Kidney (tissue), 14 donors: Measurements from ENCODE around the gene ELK3. TPM values are rescaled to one million over a fixed set of nuclear protein-coding genes. Genes with fewer than 3 reads are reported as not detected.
A peak's percentile ranks its signal among the peaks of the same experiment; 100 is the strongest.

Source experiments
- DNase-seq, 5 donors: peaks; one replicate each; pipeline ENCODE4 v3.0.0-alpha.2; 2013 to 2020
- FAIRE-seq: peaks from 2 replicates; lab custom pipeline; 2012; peaks lifted over from hg19 to GRCh38; lab: Jason Lieb, UNC
- H3K27ac ChIP-seq, 2 donors: one replicate each; pipeline ENCODE4 v1.7.0; 2013; ENCODE audit warnings: low read depth in 2 of 2, low read length in 2 of 2, inconsistent platforms in 1 of 2
- H3K27me3 ChIP-seq: one replicate; pipeline ENCODE4 v1.7.1; 2013; ENCODE audit warnings: low read length, inconsistent platforms; ENCODE audit not compliant: control insufficient read depth, insufficient read depth
- H3K36me3 ChIP-seq, 3 donors: one replicate each; pipeline versions ENCODE4 v1.7.0 to v1.7.1; 2013; ENCODE audit warnings: low read length in 3 of 3, control low read depth in 1 of 3, inconsistent platforms in 1 of 3; ENCODE audit not compliant: insufficient read depth in 3 of 3, control insufficient read depth in 2 of 3
- H3K4me1 ChIP-seq, 3 donors: one replicate each; pipeline versions ENCODE4 v1.7.0 to v1.7.1; 2013; ENCODE audit warnings: low read length in 3 of 3, inconsistent platforms in 1 of 3, low read depth in 1 of 3; ENCODE audit not compliant: control insufficient read depth in 2 of 3, insufficient read depth in 2 of 3
- H3K4me3 ChIP-seq, 3 donors: one replicate each; pipeline versions ENCODE4 v1.7.0 to v1.8.1; 2013; ENCODE audit warnings: low read length in 3 of 3, control low read depth in 1 of 3, inconsistent platforms in 1 of 3
- H3K9ac ChIP-seq, 3 donors: one replicate each; pipeline versions ENCODE4 v1.7.0 to v1.7.1; 2013; ENCODE audit warnings: low read length in 3 of 3, control low read depth in 1 of 3, inconsistent platforms in 1 of 3
- H3K9me3 ChIP-seq, 3 donors: one replicate each; pipeline versions ENCODE4 v1.7.0 to v1.7.1; 2013; ENCODE audit warnings: low read length in 3 of 3, control low read depth in 1 of 3, inconsistent platforms in 1 of 3; ENCODE audit not compliant: control insufficient read depth in 2 of 3, insufficient read depth in 1 of 3
- intact Hi-C: fragments of 100-400 bp; cut with DNase I; formaldehyde crosslinking; loops from one replicate; pipeline ENCODE4 v1.11.1; 2022
- polyA plus RNA-seq: library from polyadenylated mRNA; stranded (reverse); fragments of 350-450 nt; fragmentation: Illumina TruSeq; extraction: RNeasy Lipid Tissue Mini Kit (QIAGEN cat#74804); gene quantifications from one replicate; pipeline ENCODE4 v1.2.3, GENCODE V29; 2014; ENCODE audit warnings: low read depth, low replicate concordance; ENCODE audit not compliant: insufficient read depth
- total RNA-seq: library from RNA; stranded (reverse); fragmentation: NEBNext Ultra II Directional; extraction: Animal tissue kit (Norgen Biotek cat#: 25700); gene quantifications from one replicate; pipeline ENCODE4 v1.2.1, GENCODE V29; 2021
- TF ChIP-seq, protein P1 (sequence below): IDR thresholded peaks from 3 replicates; pipeline ENCODE4 v1.5.1; 2012; ENCODE audit warnings: mild to moderate bottlenecking, moderate library complexity, borderline replicate concordance; ENCODE audit not compliant: insufficient read depth; ENCODE audit errors: extremely low read depth
- donor health status: control.
- donor health status: control.
- donor health status: control.
- donor health status: control.
- donor health status: control.
- donor health status: DM: yes; HTN: yes; CAD: no.
- donor health status: Normal renal cell carcinoma (clear cell type).

The ELK3 gene
- total and polyA plus RNA-seq, 2 donors from 2014 or later = 10.5 to 59.5 TPM

DNA sequence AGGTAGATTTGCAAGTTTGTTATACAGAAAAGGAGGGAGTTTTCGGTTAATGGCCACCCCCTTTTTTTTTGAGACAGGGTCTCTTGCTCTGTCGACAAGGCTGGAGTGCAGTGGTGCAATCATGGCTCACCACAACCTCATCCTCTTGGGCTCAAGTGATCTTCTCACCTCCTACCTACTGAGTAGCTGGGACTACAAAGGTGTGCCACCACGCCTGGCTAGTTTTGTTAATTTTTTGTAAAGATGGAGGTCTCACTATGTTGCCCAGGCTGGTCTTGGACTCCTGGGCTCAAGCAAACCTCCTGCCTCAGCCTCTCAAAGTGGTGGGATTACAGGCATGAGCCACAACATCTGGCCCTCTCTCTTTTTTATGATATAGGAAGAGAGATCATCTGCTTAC is 111.5 kb downstream of the ELK3 start:
- DNase-seq = no peak
- intact Hi-C loops = no loop called here
- TF ChIP-seq, protein P1, sequence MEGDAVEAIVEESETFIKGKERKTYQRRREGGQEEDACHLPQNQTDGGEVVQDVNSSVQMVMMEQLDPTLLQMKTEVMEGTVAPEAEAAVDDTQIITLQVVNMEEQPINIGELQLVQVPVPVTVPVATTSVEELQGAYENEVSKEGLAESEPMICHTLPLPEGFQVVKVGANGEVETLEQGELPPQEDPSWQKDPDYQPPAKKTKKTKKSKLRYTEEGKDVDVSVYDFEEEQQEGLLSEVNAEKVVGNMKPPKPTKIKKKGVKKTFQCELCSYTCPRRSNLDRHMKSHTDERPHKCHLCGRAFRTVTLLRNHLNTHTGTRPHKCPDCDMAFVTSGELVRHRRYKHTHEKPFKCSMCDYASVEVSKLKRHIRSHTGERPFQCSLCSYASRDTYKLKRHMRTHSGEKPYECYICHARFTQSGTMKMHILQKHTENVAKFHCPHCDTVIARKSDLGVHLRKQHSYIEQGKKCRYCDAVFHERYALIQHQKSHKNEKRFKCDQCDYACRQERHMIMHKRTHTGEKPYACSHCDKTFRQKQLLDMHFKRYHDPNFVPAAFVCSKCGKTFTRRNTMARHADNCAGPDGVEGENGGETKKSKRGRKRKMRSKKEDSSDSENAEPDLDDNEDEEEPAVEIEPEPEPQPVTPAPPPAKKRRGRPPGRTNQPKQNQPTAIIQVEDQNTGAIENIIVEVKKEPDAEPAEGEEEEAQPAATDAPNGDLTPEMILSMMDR = no peak
- H3K4me3 ChIP-seq = no peak overlapping the region
- H3K9me3 ChIP-seq = no peaks in the 10 kb centered on the region
- H3K9ac ChIP-seq = no peak overlapping the region
- FAIRE-seq = no peak
- no peak overlapping the region for H3K27ac ChIP-seq
- no peaks in the 10 kb centered on the region for H3K36me3 ChIP-seq
- H3K27me3 ChIP-seq = no peaks in the 10 kb centered on the region
- no peaks in the 10 kb centered on the region for H3K4me1 ChIP-seq

DNA sequence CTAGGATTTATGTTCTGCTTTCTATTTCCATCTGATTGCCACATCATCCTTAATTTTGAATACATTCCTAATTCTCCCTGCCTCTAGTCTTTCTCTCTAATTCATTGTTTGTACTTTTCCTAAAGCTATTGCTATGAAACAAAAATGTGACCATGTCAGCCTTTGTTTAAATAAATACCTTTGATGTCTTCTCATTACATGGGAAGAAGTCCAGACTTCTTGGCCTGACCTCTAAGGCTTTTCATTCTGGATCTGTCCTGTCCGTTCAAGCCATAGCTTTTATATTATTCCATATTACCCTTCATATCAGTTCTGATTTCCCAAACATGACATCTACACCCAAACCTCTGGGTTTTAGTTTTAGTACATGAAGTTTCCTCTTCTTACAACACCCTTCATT is 114.7 kb downstream of the ELK3 start:
- TF ChIP-seq, protein P1 = no peak
- H3K4me1 ChIP-seq = no peaks in the 10 kb centered on the region
- no peaks in the 10 kb centered on the region for H3K27me3 ChIP-seq
- H3K9me3 ChIP-seq = no peaks in the 10 kb centered on the region
- no peak overlapping the region for H3K27ac ChIP-seq
- intact Hi-C loops = no loop called here
- no peak overlapping the region for H3K4me3 ChIP-seq
- DNase-seq (no peak), FAIRE-seq (no peak)
- no peaks in the 10 kb centered on the region for H3K36me3 ChIP-seq
- no peak overlapping the region for H3K9ac ChIP-seq

DNA sequence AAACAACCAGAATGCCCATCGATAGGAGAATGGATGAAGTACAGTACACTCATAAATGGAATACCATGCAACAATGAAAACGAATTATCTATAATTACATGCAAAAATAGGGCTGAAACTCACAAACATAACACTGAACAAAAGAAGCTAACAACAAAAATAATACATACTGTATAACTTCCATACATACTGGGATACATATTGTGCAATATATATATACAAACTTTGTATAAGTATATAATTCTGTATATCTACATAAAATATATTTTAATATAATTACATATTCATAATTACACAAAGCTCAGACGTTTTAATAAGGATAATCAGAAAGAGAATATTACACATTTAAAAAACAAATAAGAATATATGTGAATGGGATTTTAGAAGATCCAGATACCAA is 115.9 kb downstream of the ELK3 start:
- no peaks in the 10 kb centered on the region for H3K9me3 ChIP-seq
- DNase-seq (no peak), FAIRE-seq (peak; percentile 78)
- no peaks in the 10 kb centered on the region for H3K27me3 ChIP-seq
- intact Hi-C loops = no loop called here
- no peak overlapping the region for H3K9ac ChIP-seq
- H3K4me3 ChIP-seq = no peak overlapping the region
- H3K36me3 ChIP-seq = no peaks in the 10 kb centered on the region
- TF ChIP-seq, protein P1 = no peak
- no peak overlapping the region for H3K27ac ChIP-seq
- H3K4me1 ChIP-seq = no peaks in the 10 kb centered on the region

DNA sequence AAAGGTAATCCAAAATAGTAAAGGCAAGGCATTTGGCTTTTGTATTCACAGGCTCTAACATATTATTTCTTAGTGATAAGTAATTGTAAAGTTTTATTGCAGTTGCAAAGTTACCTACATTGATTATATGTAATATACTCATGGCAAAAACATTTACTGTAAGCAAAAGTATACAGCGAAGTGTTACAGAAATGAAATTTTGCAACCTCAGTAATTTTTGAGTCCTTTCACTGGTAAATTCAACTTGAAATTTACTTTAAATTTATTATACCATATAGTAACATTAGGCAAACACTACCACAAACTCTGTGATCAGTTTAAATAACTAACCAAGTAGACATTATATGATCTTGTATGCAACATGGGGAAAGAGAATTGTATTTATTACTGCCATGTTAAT is 117.0 kb downstream of the ELK3 start:
- no peaks in the 10 kb centered on the region for H3K36me3 ChIP-seq
- intact Hi-C loops = no loop called here
- TF ChIP-seq, protein P1 = no peak
- no peak overlapping the region for H3K4me3 ChIP-seq
- H3K9ac ChIP-seq = no peak overlapping the region
- DNase-seq (no peak), FAIRE-seq (no peak)
- no peaks in the 10 kb centered on the region for H3K27me3 ChIP-seq
- H3K4me1 ChIP-seq = no peaks in the 10 kb centered on the region
- no peak overlapping the region for H3K27ac ChIP-seq
- H3K9me3 ChIP-seq = no peaks in the 10 kb centered on the region
